ENCODE results near the gene ARHGAP26. TPM values are rescaled to one million over a fixed set of nuclear protein-coding genes. Genes with fewer than 3 reads are reported as not detected.

The ARHGAP26 gene
- total and polyA plus RNA-seq, 2 experiments from 2014 or later: 9.5 to 16.8 TPM

DNA sequence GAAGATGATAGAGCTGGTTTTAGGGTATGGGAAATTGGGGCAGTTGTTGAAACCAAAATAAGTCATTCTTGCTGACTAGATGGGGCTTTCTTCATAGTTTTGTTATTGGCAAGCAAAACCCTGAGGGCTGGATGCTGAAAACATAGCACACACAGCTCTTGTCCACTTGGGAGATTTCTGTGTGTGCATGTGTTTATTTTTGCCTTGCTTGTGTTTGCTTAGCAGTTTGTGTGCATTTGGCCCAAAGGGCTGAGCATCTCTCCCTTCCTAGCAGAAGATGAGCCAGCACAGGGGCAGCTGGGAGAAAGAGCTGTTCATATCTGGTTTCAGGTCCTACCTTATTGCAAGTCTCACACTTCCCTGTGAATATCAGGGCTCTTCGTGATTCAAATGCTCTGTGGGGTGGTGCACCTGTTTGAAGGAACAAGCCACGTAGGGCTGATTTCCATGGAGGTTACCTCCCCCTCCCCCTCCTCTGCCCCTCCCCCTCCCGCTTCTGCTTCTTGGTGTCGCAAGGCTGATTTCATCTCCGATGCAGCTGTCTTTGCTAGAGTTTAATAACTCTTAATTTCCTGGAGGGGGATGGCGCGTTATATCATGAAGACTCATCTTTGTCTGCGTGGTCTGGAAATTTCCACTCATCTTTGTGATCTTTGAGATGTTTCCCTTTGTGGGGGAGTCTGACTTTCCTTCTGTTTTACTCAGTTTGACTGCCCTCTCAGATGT, 296.5 kb downstream of the ARHGAP26 start (continued):
- TF ChIP-seq ZNF462 (CRISPR knock-in tag; IDR thresholded peaks at IDR 0.05) (no peak), CREB1 (CRISPR knock-in tag; IDR thresholded peaks at IDR 0.05; ENCODE audit: low read depth) (no peak), NANOG (IDR thresholded peaks at IDR 0.05; ENCODE audit: borderline replicate concordance) (no peak), ZNF331 (CRISPR knock-in tag; IDR thresholded peaks at IDR 0.05; ENCODE audit: low read depth) (no peak), JUNB (IDR thresholded peaks at IDR 0.05; ENCODE audit: unreplicated experiment) (no peak)

DNA sequence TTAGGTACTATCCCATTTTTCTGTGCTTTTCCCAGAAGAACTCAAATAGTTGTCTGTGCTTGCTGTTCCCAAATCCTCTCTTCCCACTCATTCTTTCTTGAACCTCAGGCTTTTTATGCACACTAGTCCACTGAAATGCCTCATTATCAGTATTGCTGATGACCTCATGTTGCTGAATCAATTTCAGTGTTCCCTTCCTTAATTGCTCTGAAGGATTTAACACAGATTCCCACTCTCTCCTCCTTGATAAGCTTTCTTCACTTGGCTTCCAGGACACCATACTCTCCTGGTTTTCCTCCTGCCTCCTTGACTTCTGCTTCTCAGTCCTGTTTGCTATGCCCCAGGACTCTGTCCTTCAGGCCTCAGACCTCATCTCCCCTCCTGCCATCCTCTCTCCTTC, 298.5 kb downstream of the ARHGAP26 start:
- H3K9me3 Mint-ChIP-seq: peaks cover 19% of the 10 kb centered on the region
- Histone ChIP-seq H3K79me2 (replicated peaks; ENCODE audit: insufficient read depth) (no peaks in the 10 kb centered on the region), H3K36me3 (ENCODE audit: insufficient read depth) (no peaks in the 10 kb centered on the region; the same call in 1 of the 2 replicates), H3K27ac (ENCODE audit: low read depth) (no peak overlapping the region), H3K4me2 (no peak overlapping the region), H3K4me3 (no peak overlapping the region), H3F3A (replicated peaks; ENCODE audit: low read depth) (no peaks in the 10 kb centered on the region), H3K9me2 (ENCODE audit: insufficient read depth) (peaks cover 9% of the 10 kb centered on the region), H2AFZ (no peak overlapping the region), H3K27me3 (ENCODE audit: insufficient read depth) (no peaks in the 10 kb centered on the region), H4K20me1 (replicated peaks; ENCODE audit: insufficient read depth) (no peaks in the 10 kb centered on the region), H3K4me1 (ENCODE audit: insufficient read depth) (peaks cover 18% of the 10 kb centered on the region; the same call in 1 of the 2 replicates)
- no peak overlapping the region for H3K4me3 Mint-ChIP-seq
- H3K36me3 Mint-ChIP-seq (ENCODE audit: low read depth): peaks cover 37% of the 10 kb centered on the region
- no peak for DNase-seq (ENCODE audit: low spot score)
- H3K27ac Mint-ChIP-seq: no peak overlapping the region
- ATAC-seq: no peak
- H3K4me1 Mint-ChIP-seq: peaks cover 21% of the 10 kb centered on the region
- H3K27me3 Mint-ChIP-seq (ENCODE audit: insufficient read depth, low read depth, poor library complexity): no peaks in the 10 kb centered on the region
- TF ChIP-seq CREB1 (CRISPR knock-in tag; IDR thresholded peaks at IDR 0.05; ENCODE audit: low read depth) (no peak), POLR2AphosphoS5 (IDR thresholded peaks at IDR 0.05; ENCODE audit: low read depth) (no peak)

All from GM23338 (cell line).